ENCODE data around the gene MPC2. TPM values are rescaled to one million over a fixed set of nuclear protein-coding genes. Genes with fewer than 3 reads are reported as not detected.

The MPC2 gene
- total and polyA plus RNA-seq, 2 of the 8 experiments (the other 6 are each of a cell fraction or from before 2014, with no cell fraction given): 18.6 to 40.9 TPM

DNA sequence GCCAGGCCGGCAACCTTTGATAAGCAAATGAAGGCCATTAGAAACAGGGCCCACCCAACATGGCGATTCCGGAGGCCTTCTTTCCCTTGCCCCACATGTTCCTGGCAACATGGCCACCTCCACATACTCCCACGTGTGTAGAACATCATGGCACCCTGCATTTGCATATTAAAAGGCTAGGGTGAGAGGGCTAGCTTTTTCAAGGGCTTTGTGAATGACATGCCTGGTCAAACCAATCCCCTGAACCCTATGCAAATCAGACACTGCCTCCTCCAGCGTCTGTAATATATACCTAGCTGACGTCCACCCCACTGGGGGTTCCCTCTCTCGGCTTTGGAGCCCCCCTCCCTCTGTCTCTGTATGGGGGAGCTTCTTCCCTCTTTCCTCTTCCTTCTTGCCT, 24.6 kb downstream of the MPC2 start:
- Histone ChIP-seq H3K56ac (replicated peaks; ENCODE audit: insufficient read length, low read depth, low read length) (no peak overlapping the region), H3K27me3 (replicated peaks in 1 of 4; ENCODE audit: control insufficient read depth in 3 of 4, extremely low read depth in 1 of 4, insufficient read depth in 3 of 4, low read length in 3 of 4) (no peaks in the 10 kb centered on the region), H2BK5ac (ENCODE audit: low read depth, low read length) (no peak overlapping the region), H2BK12ac (ENCODE audit: low read depth, low read length) (no peak overlapping the region), H3K27ac (ENCODE audit: low read depth, low read length) (no peak overlapping the region), H3K79me2 (ENCODE audit: control insufficient read depth in 1 of 2, insufficient read depth in 2 of 2, low read length in 2 of 2) (no peaks in the 10 kb centered on the region), H4K91ac (replicated peaks; ENCODE audit: insufficient read length, low read length) (no peak overlapping the region), H2BK15ac (ENCODE audit: low read length) (no peak overlapping the region), H3K23ac (ENCODE audit: insufficient read length) (no peak overlapping the region), H2BK120ac (replicated peaks; ENCODE audit: low read depth, low read length) (no peak overlapping the region), H3K9me3 (ENCODE audit: insufficient read depth in 2 of 2, low read depth in 1 of 2, low read length in 1 of 2) (peaks cover 13 to 17% of the 10 kb centered on the region in 2 experiments), H3K36me3 (ENCODE audit: control insufficient read depth in 2 of 4, insufficient read depth in 4 of 4, low read length in 3 of 4) (no peaks in the 10 kb centered on the region; a peak in 1 of 8 replicates), H3K18ac (ENCODE audit: extremely low read depth, low read length) (no peak overlapping the region), H3K4me2 (ENCODE audit: insufficient read depth in 1 of 2, low read depth in 2 of 2, low read length in 2 of 2) (no peak overlapping the region), H3K4me3 (ENCODE audit: extremely low read depth in 1 of 4, insufficient read depth in 2 of 4, low read depth in 3 of 4, low read length in 4 of 4) (no peak overlapping the region), H3K23me2 (ENCODE audit: low read depth, low read length) (no peaks in the 10 kb centered on the region), H2AFZ (ENCODE audit: low read length) (no peak overlapping the region), H4K20me1 (replicated peaks in 1 of 2; ENCODE audit: control insufficient read depth in 1 of 2, insufficient read depth in 2 of 2, low read length in 2 of 2) (no peaks in the 10 kb centered on the region), H3K14ac (ENCODE audit: insufficient read length) (no peak overlapping the region), H3K4ac (replicated peaks; ENCODE audit: insufficient read length, low read depth, low read length) (no peak overlapping the region), H2AK5ac (ENCODE audit: low read depth, low read length) (no peak overlapping the region), H3K79me1 (ENCODE audit: low read depth, low read length) (no peaks in the 10 kb centered on the region), H3K9ac (replicated peaks in 1 of 4; ENCODE audit: extremely low read depth in 1 of 4, low read depth in 3 of 4, low read length in 3 of 4) (no peak overlapping the region), H4K8ac (ENCODE audit: extremely low read depth, insufficient read depth, low read length) (peak overlapping the region; percentile 63), H4K5ac (ENCODE audit: insufficient read length, low read depth, low read length) (no peak overlapping the region), H2BK20ac (ENCODE audit: low read length) (no peak overlapping the region), H3K4me1 (replicated peaks in 1 of 4; ENCODE audit: control insufficient read depth in 3 of 4, insufficient read depth in 4 of 4, low read length in 3 of 4) (no peaks in the 10 kb centered on the region)
- 66% methylated on average over 7 of the region's 7 CpGs; no CpG with 5 or more reads in 1 of the 2 experiments for WGBS, 2 experiments (ENCODE audit: extremely low coverage in 1 of 2, insufficient coverage in 1 of 2, insufficient read length in 1 of 2, insufficient replicate concordance in 2 of 2, low coverage in 1 of 2, low lambda C conversion rate in 2 of 2, missing lambda C conversion rate in 1 of 2)
- CTCF ChIA-PET (ENCODE audit: partially characterized antibody): interaction anchor here (1.0 kb wide), 1 partner anchor 22 kb away, joined by 3 read pairs; no protein-coding TSS in a partner anchor
- FAIRE-seq (no peak), DNase-seq (ENCODE audit: low read depth in 1 of 2, low spot score in 2 of 2) (no peak)
- POLR2A ChIA-PET (ENCODE audit: partially characterized antibody): interaction anchor here (1.4 to 4.1 kb wide), 2 partner anchors 23 to 56 kb away, joined by 3 to 22 read pairs; partner anchors contain the start of gene DCAF6
- TF ChIP-seq NANOG (IDR thresholded peaks at IDR 0.05; ENCODE audit: insufficient read depth, low read depth, low read length, poor library complexity, severe bottlenecking): no peak
- TF ChIP-seq EZH2 (IDR thresholded peaks at IDR 0.05; ENCODE audit: low read depth, low read length, severe bottlenecking): no peak
- peak; percentile 94 for TF ChIP-seq MAX (IDR thresholded peaks at IDR 0.05)
- TF ChIP-seq, protein P1, sequence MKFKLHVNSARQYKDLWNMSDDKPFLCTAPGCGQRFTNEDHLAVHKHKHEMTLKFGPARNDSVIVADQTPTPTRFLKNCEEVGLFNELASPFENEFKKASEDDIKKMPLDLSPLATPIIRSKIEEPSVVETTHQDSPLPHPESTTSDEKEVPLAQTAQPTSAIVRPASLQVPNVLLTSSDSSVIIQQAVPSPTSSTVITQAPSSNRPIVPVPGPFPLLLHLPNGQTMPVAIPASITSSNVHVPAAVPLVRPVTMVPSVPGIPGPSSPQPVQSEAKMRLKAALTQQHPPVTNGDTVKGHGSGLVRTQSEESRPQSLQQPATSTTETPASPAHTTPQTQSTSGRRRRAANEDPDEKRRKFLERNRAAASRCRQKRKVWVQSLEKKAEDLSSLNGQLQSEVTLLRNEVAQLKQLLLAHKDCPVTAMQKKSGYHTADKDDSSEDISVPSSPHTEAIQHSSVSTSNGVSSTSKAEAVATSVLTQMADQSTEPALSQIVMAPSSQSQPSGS (IDR thresholded peaks at IDR 0.05; ENCODE audit: low read length): no peak
- no peak for TF ChIP-seq HDAC2 (IDR thresholded peaks at IDR 0.05; ENCODE audit: borderline replicate concordance in 1 of 2, low read depth in 2 of 2, low read length in 2 of 2)
- TF ChIP-seq PHF8 (conservative IDR thresholded peaks at IDR 0.05; ENCODE audit: low read depth, low read length): no peak
- TF ChIP-seq YY1 (IDR thresholded peaks at IDR 0.05; ENCODE audit: low read depth, low read length): peak; percentile 92
